GM10248 (cell line): ENCODE results near the gene TANC1.

Experiments
- CTCF ChIA-PET: fragments of 300-600 bp; sonication (Branson Sonifier 250); formaldehyde crosslinking; extraction: SDS; loops from one replicate; lab custom pipeline; 2021; ENCODE audit warnings: antibody characterized with exemption; lab: Yijun Ruan, JAX
- POLR2A ChIA-PET: fragments of 350-650 bp; sonication (Branson Sonifier 250); formaldehyde crosslinking; extraction: SDS; loops from one replicate; lab custom pipeline; 2020; ENCODE audit warnings: antibody characterized with exemption; lab: Yijun Ruan, JAX
- DNase-seq: peaks from one replicate; pipeline ENCODE4 v3.0.0; 2012; ENCODE audit errors: extremely low spot score
- CTCF ChIP-seq: IDR thresholded peaks from 2 replicates; pipeline ENCODE4 v1.5.1; 2012; ENCODE audit warnings: mild to moderate bottlenecking, low read depth; ENCODE audit errors: extremely low read depth, missing control alignments, control extremely low read depth

Gene TANC1

GRCh38 chr2:159086826-159087225 is 118.4 kb downstream of the TANC1 start:
- ChIA-PET CTCF (interaction anchor here (1.0 kb wide), 1 partner anchor 46 kb away, joined by 3 read pairs; no protein-coding TSS in a partner anchor), POLR2A (no interaction called here)
- no peak for DNase-seq

GRCh38 chr2:159088906-159089305 is 120.5 kb downstream of the TANC1 start:
- TF ChIP-seq CTCF, result no peak
- CTCF ChIA-PET, result interaction anchor here (1.2 kb wide), 1 partner anchor 12 kb away, joined by 4 read pairs; no protein-coding TSS in a partner anchor
- POLR2A ChIA-PET, result no interaction called here
- no peak for DNase-seq

More at GRCh38 chr2:159086826-159087225, 118.4 kb downstream of the TANC1 start:
- TF ChIP-seq CTCF, result no peak

GRCh38 chr2:159089543-159089942 is 121.1 kb downstream of the TANC1 start:
- TF ChIP-seq CTCF, result no peak
- POLR2A ChIA-PET, result no interaction called here
- CTCF ChIA-PET, result interaction anchor here (1.2 kb wide), 1 partner anchor 13 kb away, joined by 4 read pairs; no protein-coding TSS in a partner anchor
- DNase-seq, result no peak

- ChIA-PET CTCF (no interaction called here), POLR2A (no interaction called here)
- peak; percentile 27 for DNase-seq
- TF ChIP-seq CTCF, result no peak
Observed at GRCh38 chr2:159090514-159091201, 122.2 kb downstream of the TANC1 start.

GRCh38 chr2:159091381-159091780 is 122.9 kb downstream of the TANC1 start:
- POLR2A ChIA-PET, result no interaction called here

GRCh38 chr2:159091976-159092375 is 123.5 kb downstream of the TANC1 start:
- ChIA-PET POLR2A (no interaction called here), CTCF (interaction anchor here (1.3 kb wide), 2 partner anchors 15 to 34 kb away, joined by 3 read pairs; no protein-coding TSS in a partner anchor)
- DNase-seq, result no peak
- TF ChIP-seq CTCF, result no peak

More at GRCh38 chr2:159091381-159091780, 122.9 kb downstream of the TANC1 start:
- no peak for TF ChIP-seq CTCF
- no peak for DNase-seq
- CTCF ChIA-PET, result no interaction called here
